ENCODE measurements around the gene CTF1. TPM values are rescaled to one million over a fixed set of nuclear protein-coding genes. Genes with fewer than 3 reads are reported as not detected.

Gene CTF1
- total RNA-seq, 1 experiment from 2014 or later, result 1.4 TPM

- TF ChIP-seq TEAD4 (CRISPR knock-in tag; IDR thresholded peaks at IDR 0.05), result no peak
- TF ChIP-seq CREM (CRISPR knock-in tag; IDR thresholded peaks at IDR 0.05), result no peak
- no peak for TF ChIP-seq ZNF263 (CRISPR knock-in tag; IDR thresholded peaks at IDR 0.05; ENCODE audit: low read depth)
- no peak for TF ChIP-seq CDX4 (CRISPR knock-in tag; IDR thresholded peaks at IDR 0.05; ENCODE audit: borderline replicate concordance)
- no peak for TF ChIP-seq KAT7 (CRISPR knock-in tag; IDR thresholded peaks at IDR 0.05; ENCODE audit: borderline replicate concordance)
- no peak for TF ChIP-seq PRDM15 (CRISPR knock-in tag; IDR thresholded peaks at IDR 0.05)
Measured at GRCh38 chr16:30850246-30850645, 46.2 kb upstream of the CTF1 start (continued).

- H3K4me3 Mint-ChIP-seq, result no peak overlapping the region
- peaks cover 36% of the 10 kb centered on the region for H3K27me3 Mint-ChIP-seq (ENCODE audit: low read depth)
- no peaks in the 10 kb centered on the region for H3K4me1 Mint-ChIP-seq
- no peaks in the 10 kb centered on the region for H3K9me3 Mint-ChIP-seq
- H3K27ac Mint-ChIP-seq, result no peak overlapping the region
- POLR2A ChIA-PET, result no interaction called here
- CTCF ChIA-PET, result interaction anchor here (7.6 kb wide), 1 partner anchor 9 kb away, joined by 56 read pairs; no protein-coding TSS in a partner anchor
- ATAC-seq (no peak), DNase-seq (ENCODE audit: low spot score) (no peak)
- H3K36me3 Mint-ChIP-seq, result no peaks in the 10 kb centered on the region
- TF ChIP-seq ZNF671 (CRISPR knock-in tag; IDR thresholded peaks at IDR 0.05), result no peak
- TF ChIP-seq ETV6 (CRISPR knock-in tag; IDR thresholded peaks at IDR 0.05), result no peak
- no peak for TF ChIP-seq ZNF281 (CRISPR knock-in tag; IDR thresholded peaks at IDR 0.05)
- TF ChIP-seq IRF2 (CRISPR knock-in tag; IDR thresholded peaks at IDR 0.05; ENCODE audit: borderline replicate concordance, low read depth), result no peak
- TF ChIP-seq ATF6 (CRISPR knock-in tag; IDR thresholded peaks at IDR 0.05), result no peak
- no peak for TF ChIP-seq FOXJ3 (CRISPR knock-in tag; IDR thresholded peaks at IDR 0.05; ENCODE audit: borderline replicate concordance)
- TF ChIP-seq ATF2 (CRISPR knock-in tag; IDR thresholded peaks at IDR 0.05; ENCODE audit: borderline replicate concordance, low read depth), result no peak
- TF ChIP-seq ATF1 (CRISPR knock-in tag; IDR thresholded peaks at IDR 0.05), result no peak
- TF ChIP-seq ZNF219 (CRISPR knock-in tag; IDR thresholded peaks at IDR 0.05; ENCODE audit: borderline replicate concordance), result no peak
- no peak for TF ChIP-seq ZNF512 (CRISPR knock-in tag; IDR thresholded peaks at IDR 0.05; ENCODE audit: borderline replicate concordance)
- TF ChIP-seq RELA (CRISPR knock-in tag; IDR thresholded peaks at IDR 0.05; ENCODE audit: borderline replicate concordance), result no peak
- no peak for TF ChIP-seq ELF4 (CRISPR knock-in tag; IDR thresholded peaks at IDR 0.05; ENCODE audit: low read depth)
- no peak for TF ChIP-seq AFF4 (CRISPR knock-in tag; IDR thresholded peaks at IDR 0.05; ENCODE audit: borderline replicate concordance)
- no peak for TF ChIP-seq OVOL2 (CRISPR knock-in tag; IDR thresholded peaks at IDR 0.05; ENCODE audit: borderline replicate concordance)
Measured at GRCh38 chr16:30853758-30854157, 42.7 kb upstream of the CTF1 start.
